HepG2 (cell line): ENCODE data around the gene BMF. TPM values are rescaled to one million over a fixed set of nuclear protein-coding genes. Genes with fewer than 3 reads are reported as not detected.

Source experiments
- ASH2L ChIP-seq: fragments of 300-600, 200-600 bp; sonication (generic); IDR thresholded peaks from 2 replicates; pipeline ENCODE4 v1.7.0; 2017; ENCODE audit warnings: low read depth, mild to moderate bottlenecking, moderate library complexity, mixed read lengths, low read length; ENCODE audit not compliant: insufficient read length
- BCL6 ChIP-seq: IDR thresholded peaks from 2 replicates; pipeline ENCODE4 v1.6.1; 2016; ENCODE audit warnings: missing genetic modification reagents, missing compliant biosample characterization
- CEBPB ChIP-seq: IDR thresholded peaks from 2 replicates; pipeline ENCODE4 v1.6.1; 2011; ENCODE audit warnings: low read depth, low read length, improper control_type of control experiment, borderline replicate concordance
- DRAP1 ChIP-seq: IDR thresholded peaks from 2 replicates; pipeline ENCODE4 v1.6.1; 2016; ENCODE audit warnings: missing genetic modification reagents, missing compliant biosample characterization
- EED ChIP-seq: sonication (generic); formaldehyde crosslinking; IDR thresholded peaks from 2 replicates; pipeline ENCODE4 v1.5.0; 2020; ENCODE audit warnings: mild to moderate bottlenecking, missing genetic modification reagents
- ELF1 ChIP-seq: sonication (generic); formaldehyde crosslinking; IDR thresholded peaks from 2 replicates; pipeline ENCODE4 v1.4.0; 2020; ENCODE audit warnings: missing genetic modification reagents
- ELF3 ChIP-seq: IDR thresholded peaks from 2 replicates; pipeline ENCODE4 v1.6.1; 2016; ENCODE audit warnings: missing genetic modification reagents, missing compliant biosample characterization
- HDAC6 ChIP-seq: fragments of 200-600 bp; sonication (generic); IDR thresholded peaks from 2 replicates; pipeline ENCODE4 v1.7.0; 2017; ENCODE audit warnings: mild to moderate bottlenecking, antibody characterized with exemption, low read length, low read depth
- HMGXB4 ChIP-seq, 2 experiments: sonication (generic) in 1 of 2; formaldehyde crosslinking in 1 of 2; IDR thresholded peaks; 2 replicates each; pipeline versions ENCODE4 v1.4.0 to v1.6.1; 2018 to 2020; ENCODE audit warnings: missing genetic modification reagents in 2 of 2, borderline replicate concordance in 1 of 2, low read depth in 1 of 2, mild to moderate bottlenecking in 1 of 2, missing biosample characterization in 1 of 2
- KDM1A ChIP-seq: IDR thresholded peaks from 2 replicates; pipeline ENCODE4 v1.6.1; 2016; ENCODE audit warnings: missing compliant biosample characterization
- MLLT10 ChIP-seq: sonication (generic); formaldehyde crosslinking; IDR thresholded peaks from 2 replicates; pipeline ENCODE4 v1.4.0; 2020; ENCODE audit warnings: missing genetic modification reagents
- MZF1 ChIP-seq: sonication (generic); formaldehyde crosslinking; IDR thresholded peaks from 2 replicates; pipeline ENCODE4 v1.8.1; 2023; ENCODE audit warnings: mild to moderate bottlenecking, missing genetic modification reagents, borderline replicate concordance
- NAIF1 ChIP-seq: sonication (generic); formaldehyde crosslinking; IDR thresholded peaks from 2 replicates; pipeline ENCODE4 v1.5.0; 2020; ENCODE audit warnings: mild to moderate bottlenecking, missing genetic modification reagents, borderline replicate concordance
- PBX3 ChIP-seq: sonication (generic); formaldehyde crosslinking; IDR thresholded peaks from 2 replicates; pipeline ENCODE4 v1.8.1; 2023; ENCODE audit warnings: missing genetic modification reagents, inconsistent platforms, borderline replicate concordance
- SALL1 ChIP-seq: sonication (generic); formaldehyde crosslinking; IDR thresholded peaks from 2 replicates; pipeline ENCODE4 v1.8.0; 2022; ENCODE audit warnings: mild to moderate bottlenecking, missing genetic modification reagents
- SMYD3 ChIP-seq: sonication (generic); formaldehyde crosslinking; IDR thresholded peaks from 2 replicates; pipeline ENCODE4 v1.8.1; 2023; ENCODE audit warnings: mild to moderate bottlenecking, missing genetic modification reagents
- YEATS4 ChIP-seq: sonication (generic); formaldehyde crosslinking; IDR thresholded peaks from 2 replicates; pipeline ENCODE4 v1.4.0; 2020; ENCODE audit warnings: missing genetic modification reagents, borderline replicate concordance
- ZBTB33 ChIP-seq: sonication (generic); formaldehyde crosslinking; IDR thresholded peaks from 2 replicates; pipeline ENCODE4 v1.4.0; 2020; ENCODE audit warnings: missing genetic modification reagents
- ZKSCAN1 ChIP-seq: fragments of 150-350 bp; IDR thresholded peaks from 2 replicates; pipeline ENCODE4 v1.6.1; 2014; ENCODE audit warnings: low read length
- ZNF224 ChIP-seq: sonication (generic); formaldehyde crosslinking; IDR thresholded peaks from 2 replicates; pipeline ENCODE4 v1.5.0; 2020; ENCODE audit warnings: mild to moderate bottlenecking, missing genetic modification reagents
- ZNF30 ChIP-seq: sonication (generic); formaldehyde crosslinking; IDR thresholded peaks from 2 replicates; pipeline ENCODE4 v1.5.0; 2020; ENCODE audit warnings: mild to moderate bottlenecking, missing genetic modification reagents
- ZNF432 ChIP-seq: sonication (generic); formaldehyde crosslinking; IDR thresholded peaks from 2 replicates; pipeline ENCODE4 v1.5.0; 2020; ENCODE audit warnings: missing genetic modification reagents, mild to moderate bottlenecking, borderline replicate concordance
- ZNF577 ChIP-seq: sonication (generic); formaldehyde crosslinking; IDR thresholded peaks from 2 replicates; pipeline ENCODE4 v1.4.0; 2020; ENCODE audit warnings: mild to moderate bottlenecking, low read depth, missing genetic modification reagents, borderline replicate concordance
- ZNF788 ChIP-seq: sonication (generic); formaldehyde crosslinking; IDR thresholded peaks from 2 replicates; pipeline ENCODE4 v1.5.0; 2020; ENCODE audit warnings: mild to moderate bottlenecking, missing genetic modification reagents, borderline replicate concordance
- ZNF792 ChIP-seq: IDR thresholded peaks from 2 replicates; pipeline ENCODE4 v1.6.1; 2016
- ZSCAN12 ChIP-seq: sonication (generic); formaldehyde crosslinking; IDR thresholded peaks from 2 replicates; pipeline ENCODE4 v1.9.0; 2021; ENCODE audit warnings: mild to moderate bottlenecking, missing genetic modification reagents
- polyA plus RNA-seq, 8 experiments: library from polyadenylated mRNA; depleted of rRNA in 3 of 8; stranded (reverse) in 7 of 8; unstranded in 1 of 8; fragments of >200 nt; fragmentation: Illumina TruSeq in 4 of 8; extraction: Trizol in 4 of 8; gene quantifications; 2 replicates each; pipeline versions ENCODE4 v1.2.1 to v1.2.3, GENCODE V29; 2011 to 2016; ENCODE audit warnings: low read depth in 4 of 8, missing spikeins in 1 of 8, mixed read lengths in 1 of 8; ENCODE audit not compliant: insufficient read depth in 1 of 8
- total RNA-seq, 5 experiments: library from RNA; depleted of rRNA; stranded (reverse); fragments of >200 nt; fragmentation: Illumina TruSeq; extraction: Trizol; gene quantifications; 2 replicates each; pipeline ENCODE4 v1.2.3, GENCODE V29; 2016; ENCODE audit warnings: low read depth in 1 of 5

Gene BMF
- total and polyA plus RNA-seq, 2 of the 13 experiments (the other 11 are each of a cell fraction or from before 2014, with no cell fraction given): 8.7 to 15.9 TPM

GRCh38 chr15:40047415-40048210 is 61.1 kb downstream of the BMF start (continued):
- TF ChIP-seq ZBTB33 (CRISPR knock-in tag) (peak; percentile 74), NAIF1 (CRISPR knock-in tag) (no peak), HMGXB4 (CRISPR knock-in tag; IDR thresholded peaks at IDR 0.05; ENCODE audit: borderline replicate concordance in 1 of 2, low read depth in 1 of 2) (no peak), PBX3 (CRISPR knock-in tag) (no peak), MLLT10 (CRISPR knock-in tag) (no peak), YEATS4 (CRISPR knock-in tag) (no peak), ZNF224 (no peak), ZNF432 (CRISPR knock-in tag) (no peak), SMYD3 (CRISPR knock-in tag) (no peak), ZNF792 (CRISPR knock-in tag) (no peak), ZNF788 (CRISPR knock-in tag) (0 out of 2 replicates have a peak, but pooled peaks have one; percentile 35), SALL1 (0 out of 2 replicates have a peak, but pooled peaks have one; percentile 26), ZKSCAN1 (no peak), HDAC6 (no peak), ZNF577 (CRISPR knock-in tag) (no peak), ZSCAN12 (no peak), BCL6 (CRISPR knock-in tag) (no peak), ELF3 (peak; percentile 81), CEBPB (peak; percentile 54; the same call in 1 of the 2 replicates), KDM1A (no peak), DRAP1 (CRISPR knock-in tag) (no peak), MZF1 (CRISPR knock-in tag) (no peak), ZNF30 (CRISPR knock-in tag) (no peak), ASH2L (no peak), ELF1 (CRISPR knock-in tag) (peak; percentile 50), EED (CRISPR knock-in tag) (0 out of 2 replicates have a peak, but pooled peaks have one; percentile 38)
